GM21381 (cell line): ENCODE measurements around the gene MCTP1.
A peak's percentile ranks its signal among the peaks of the same experiment; 100 is the strongest.
"Not testable (repeated sequence)": the region's sequence is repeated elsewhere in the genome, so short reads cannot be mapped to it uniquely, and the experiment has no call there.

ENCODE experiments used
- ATAC-seq: cut with Tn5 transposase; IDR thresholded peaks from one replicate; pipeline ENCODE4 v1.9.1; 2021; ENCODE audit warnings: mild to moderate bottlenecking, moderate library complexity; ENCODE audit not compliant: unreplicated experiment

Gene MCTP1

DNA sequence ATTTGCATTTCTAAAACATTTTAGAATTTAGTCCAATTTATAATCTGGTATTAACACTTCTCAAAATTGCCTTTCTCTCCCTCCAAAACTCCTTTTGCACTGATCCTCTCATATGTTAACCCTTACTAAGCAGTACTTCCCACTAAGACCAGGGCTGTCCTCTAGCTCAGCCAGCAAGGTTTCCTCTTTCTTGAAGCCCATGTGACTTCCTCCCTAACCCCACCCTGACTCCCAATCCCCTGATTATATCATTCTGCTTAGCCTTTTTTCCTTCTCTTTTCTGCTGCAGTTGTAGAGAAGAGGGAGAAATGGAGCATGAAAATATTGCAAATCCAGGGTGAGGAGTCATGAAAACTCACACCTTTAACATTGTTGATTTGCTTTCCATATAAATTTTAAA lies 241.7 kb downstream of the MCTP1 start:
- no peak for ATAC-seq

DNA sequence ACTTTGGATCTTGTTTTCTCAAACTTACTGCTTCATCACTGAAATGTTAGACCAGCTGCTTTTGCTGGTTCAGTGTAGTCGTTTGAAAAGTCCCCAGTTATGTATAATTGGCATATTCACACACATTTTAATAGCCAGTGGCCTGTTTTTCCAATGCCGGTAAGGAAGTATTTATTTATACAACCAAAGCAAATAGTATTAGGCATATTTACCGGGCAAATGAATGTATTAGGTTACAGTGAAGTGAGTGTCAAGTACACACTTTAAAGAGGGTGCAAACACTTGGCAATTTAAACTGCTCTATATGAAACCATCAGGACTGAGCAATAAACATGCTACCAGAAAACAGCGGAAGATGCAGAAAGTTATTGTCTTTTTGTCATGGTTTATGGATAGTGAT lies 242.9 kb downstream of the MCTP1 start:
- ATAC-seq, result no peak

DNA sequence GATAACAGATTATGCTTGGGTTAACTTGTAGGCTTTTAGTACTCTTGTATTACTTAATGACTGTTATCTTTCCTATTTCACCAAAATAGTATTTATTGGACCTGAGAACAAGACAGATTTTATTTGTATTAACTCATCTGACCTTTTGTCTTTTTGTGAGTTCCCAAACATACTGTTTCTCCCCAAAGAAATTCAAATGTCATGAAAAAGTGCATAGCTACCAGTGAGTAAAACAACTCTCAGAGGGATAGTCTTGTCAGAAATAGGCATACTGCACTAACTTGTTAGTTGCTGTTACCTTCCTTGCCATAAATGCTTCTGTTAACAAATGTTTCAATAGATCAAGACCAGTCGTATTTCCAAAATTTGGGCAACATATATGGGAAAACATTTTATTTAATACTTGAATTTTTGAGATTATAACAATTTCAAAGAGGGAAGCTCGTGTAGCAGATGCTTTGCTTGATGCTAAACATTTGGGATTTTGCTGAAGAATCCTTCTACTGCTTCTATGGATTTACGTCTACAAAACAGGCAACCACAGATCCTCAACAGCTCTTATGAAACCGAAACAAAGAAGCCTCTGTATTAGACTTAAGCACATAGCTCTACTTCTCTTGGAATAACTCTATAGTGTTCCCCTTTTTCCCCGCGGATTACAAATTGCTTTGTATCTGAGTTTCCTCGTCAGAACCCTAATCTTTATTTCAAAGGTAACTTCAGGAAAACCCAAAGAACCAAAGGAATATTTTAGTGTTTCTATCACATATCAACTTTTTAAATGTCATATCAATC lies 248.8 kb downstream of the MCTP1 start:
- no peak for ATAC-seq

DNA sequence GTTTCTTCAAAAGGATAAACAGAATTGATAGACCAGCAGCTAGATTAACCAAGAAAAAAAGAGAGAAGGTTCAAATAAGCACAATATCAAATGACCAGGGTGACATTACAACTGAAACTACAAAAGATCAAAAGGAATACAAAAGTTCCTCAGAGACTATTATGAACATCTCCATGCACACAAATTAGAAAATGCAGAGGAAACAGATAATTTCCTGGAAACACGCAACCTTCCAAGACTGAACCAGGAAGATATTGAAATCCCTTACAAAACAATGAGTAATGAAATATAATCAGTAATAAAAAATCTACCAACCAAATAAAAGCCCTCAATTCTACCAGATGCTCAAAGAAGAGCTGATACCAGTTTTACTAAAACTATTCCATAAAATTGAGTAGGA lies 252.1 kb downstream of the MCTP1 start:
- no peak for ATAC-seq

DNA sequence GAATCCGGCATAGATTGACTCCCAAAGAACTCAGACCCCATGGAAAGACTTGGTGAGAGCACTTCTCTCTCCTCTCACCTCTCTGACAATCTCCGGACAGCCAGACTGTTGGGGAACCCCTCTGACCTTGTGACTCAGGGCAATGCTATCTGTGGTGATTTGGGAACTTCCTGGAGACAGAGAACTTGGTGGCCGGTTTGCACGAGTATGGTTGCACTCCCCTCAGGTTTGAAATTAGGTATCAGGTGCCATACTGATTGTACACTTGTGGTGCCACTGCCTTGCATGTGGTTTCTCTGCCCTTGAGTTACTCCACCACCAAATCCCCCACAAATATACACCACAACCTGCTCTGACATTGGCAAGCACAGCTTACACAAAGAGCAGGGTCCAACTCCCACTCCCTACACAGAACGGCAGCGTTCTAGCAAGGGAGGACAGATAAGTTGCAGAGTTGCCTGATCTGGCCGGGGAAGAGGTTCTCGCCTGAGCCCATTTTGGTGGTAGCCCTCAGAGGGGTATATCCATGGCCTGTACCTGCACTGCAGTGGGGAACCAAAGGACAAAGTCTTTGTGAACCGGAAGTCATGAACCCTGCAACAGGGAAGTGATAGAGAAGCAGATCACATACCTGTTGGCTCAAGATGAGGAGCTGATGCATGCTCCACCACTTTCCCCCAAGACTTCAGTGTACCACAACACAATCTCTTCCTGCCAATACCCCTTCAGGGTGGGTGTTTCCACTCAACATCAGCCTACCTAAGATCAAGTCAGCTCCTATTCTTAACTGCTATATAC lies 255.1 kb downstream of the MCTP1 start:
- ATAC-seq, result peak; percentile 44

DNA sequence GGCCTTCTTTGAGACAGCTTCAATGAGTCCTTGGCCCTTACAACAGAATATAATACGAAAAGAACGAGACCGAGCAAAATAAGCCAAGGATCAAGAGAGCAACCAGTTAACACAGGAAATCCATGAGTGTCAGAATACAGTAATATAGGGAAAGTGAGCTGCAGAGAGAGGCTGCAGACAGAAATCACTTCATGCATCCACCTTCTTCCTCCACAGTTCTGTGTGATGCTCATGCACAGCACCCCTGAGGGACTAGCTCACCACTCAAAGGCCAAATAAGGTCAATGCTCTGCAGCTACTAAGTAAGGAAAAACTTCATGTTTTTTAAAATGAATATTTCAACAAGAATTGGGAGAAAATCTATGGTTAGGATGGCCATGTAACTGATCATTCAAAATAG lies 257.1 kb downstream of the MCTP1 start:
- peak; percentile 28 for ATAC-seq

DNA sequence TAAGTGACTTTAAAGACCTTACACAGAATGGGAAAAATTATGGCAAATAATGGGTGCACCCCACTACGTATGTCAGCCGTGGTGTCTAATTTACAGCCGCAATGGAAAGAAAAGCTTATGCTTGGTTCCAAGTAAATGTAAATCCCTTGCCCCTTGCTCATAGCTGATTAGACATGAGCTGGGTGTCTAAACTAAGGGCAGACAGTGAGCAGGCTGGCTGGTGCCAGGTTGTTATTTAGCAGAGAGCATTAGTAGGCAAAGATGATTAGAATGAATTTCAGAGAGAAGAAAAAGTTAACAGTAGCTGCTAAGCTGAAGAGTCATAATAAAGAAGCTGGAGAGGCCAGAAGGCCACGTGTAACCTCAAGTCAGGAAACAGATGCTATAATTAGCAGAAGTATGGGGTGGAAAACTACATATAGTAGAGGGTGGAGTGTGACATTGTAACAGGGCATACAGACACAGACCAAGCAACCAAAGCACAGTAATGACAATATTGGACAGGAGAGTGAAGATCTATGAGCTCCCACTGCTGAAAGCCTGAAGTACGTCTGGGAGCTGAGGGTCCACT lies 257.7 kb downstream of the MCTP1 start:
- ATAC-seq, result peak; percentile 28

DNA sequence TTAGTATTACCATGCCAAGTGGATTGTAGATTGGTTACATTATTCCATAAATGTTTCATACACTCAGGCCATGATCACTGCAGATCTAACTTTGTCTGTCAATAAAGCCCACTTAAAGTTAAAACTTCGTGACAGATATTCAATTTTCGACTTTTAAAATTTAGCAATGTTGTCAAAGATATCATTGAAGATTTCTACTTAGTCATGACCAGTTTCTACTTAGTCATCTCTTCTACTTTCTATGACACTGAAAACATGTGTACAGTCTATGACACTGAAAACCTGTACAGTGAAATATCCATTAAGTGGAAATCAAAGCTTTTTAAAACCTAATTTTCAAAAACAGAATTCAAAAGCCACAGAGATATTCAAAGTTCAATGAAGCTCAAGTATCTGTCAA lies 258.2 kb downstream of the MCTP1 start:
- ATAC-seq, result no peak

DNA sequence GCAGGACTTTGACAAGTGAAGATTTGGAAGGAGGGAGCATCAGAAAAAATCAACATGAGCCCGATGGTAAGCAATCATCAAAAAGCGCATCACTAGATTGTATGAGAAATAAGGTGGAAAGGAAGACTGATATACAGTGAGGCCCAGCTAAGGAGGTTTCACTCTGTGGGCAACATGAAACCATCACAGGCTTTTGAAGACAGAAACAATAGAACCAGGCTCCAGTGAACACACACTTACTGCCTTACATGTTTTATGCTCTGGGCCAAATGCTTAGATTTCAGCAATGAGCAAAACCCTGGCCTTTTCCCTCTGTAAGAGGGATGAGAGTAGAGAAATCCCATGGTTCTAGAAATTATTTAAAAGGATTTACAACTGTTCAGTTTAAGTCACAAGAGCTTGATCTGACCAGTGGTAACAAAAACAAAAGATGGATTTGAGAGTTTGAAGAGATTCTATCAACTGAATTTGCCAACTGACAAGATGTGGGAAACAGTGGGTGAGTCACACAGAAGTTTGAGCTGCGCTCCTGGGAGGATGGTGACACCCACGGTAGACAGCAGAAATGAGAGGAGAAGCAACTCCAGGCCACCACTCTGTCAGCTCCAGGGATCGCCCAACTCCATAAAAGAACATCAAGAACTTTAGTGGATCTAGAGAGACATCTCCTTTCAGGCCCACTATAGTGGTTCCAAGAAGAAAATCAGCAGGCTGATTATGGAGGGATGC lies 261.8 kb downstream of the MCTP1 start:
- ATAC-seq, result peak; percentile 71

DNA sequence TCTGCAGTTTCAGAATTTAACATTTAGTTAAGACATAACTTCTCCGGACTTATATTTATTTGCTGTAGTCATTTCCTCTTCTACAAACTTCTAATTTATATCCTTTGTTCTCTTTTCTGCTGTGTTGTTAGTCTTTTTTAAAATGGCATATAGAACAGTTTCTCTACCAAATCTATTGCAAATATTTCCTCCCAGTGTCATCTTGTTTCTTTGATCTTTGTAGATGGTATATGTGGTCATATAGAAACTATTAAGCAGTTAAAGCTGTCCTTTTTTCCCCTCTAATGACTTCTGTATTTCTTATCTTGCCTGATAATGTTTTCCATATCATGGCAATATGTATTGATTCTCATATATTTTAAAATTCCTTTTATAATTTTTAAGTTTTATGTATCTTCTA lies 264.5 kb downstream of the MCTP1 start:
- no peak for ATAC-seq

DNA sequence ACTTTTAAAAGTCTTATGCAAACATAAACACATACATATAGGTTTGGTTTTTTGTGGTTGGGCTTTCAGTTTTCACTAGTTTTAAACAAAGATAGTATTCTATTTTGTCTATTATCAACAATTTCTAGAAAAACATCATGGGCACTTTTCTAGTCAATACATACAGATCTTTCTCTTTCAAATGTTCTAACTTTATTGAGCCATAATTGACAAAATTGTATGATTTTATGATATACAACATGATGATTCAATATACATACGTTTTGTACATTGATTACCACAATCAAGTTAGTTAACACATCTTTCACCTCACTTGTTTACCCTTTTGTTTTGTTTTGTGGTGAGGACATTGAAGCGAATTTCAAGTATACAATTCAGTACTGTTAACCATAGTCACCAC lies 265.9 kb downstream of the MCTP1 start:
- no peak for ATAC-seq

DNA sequence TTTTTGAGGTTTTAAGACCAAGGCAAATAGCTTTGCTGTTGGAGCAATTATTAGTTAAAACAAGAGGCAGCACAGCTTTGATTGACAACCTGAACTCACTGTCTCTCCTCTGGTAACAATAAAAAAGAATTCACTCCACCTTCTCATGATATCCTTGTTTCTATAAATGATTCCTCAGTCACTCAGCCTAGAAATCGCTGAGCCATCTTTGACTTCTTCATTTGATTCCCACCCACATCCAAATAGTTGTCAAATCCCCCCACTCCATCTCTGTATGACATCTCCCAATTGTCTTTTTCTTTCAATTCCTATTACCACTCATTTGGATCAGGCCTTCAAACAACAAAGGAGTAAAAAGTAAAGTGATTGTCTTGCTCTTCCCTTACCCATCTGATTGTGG lies 266.4 kb downstream of the MCTP1 start:
- ATAC-seq, result no peak

DNA sequence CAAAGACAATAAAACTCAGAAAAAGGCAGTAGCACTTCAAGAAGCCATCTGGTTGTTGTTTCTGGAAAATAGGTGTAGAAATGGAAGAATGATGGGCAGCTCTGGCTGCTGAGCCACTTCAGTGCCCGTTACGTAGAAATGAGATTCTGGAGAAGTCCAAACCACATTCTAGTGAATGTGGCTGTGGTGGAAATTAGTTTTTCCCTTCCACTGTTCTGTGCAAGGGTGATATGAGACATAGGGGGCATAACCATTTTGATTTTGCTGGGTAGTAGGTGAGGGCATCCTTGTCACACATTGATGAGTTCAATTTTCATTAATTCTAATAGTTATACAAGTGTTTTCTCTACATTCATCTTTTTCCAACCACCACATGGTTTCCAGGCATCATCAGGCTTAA lies 275.1 kb downstream of the MCTP1 start:
- no peak for ATAC-seq

DNA sequence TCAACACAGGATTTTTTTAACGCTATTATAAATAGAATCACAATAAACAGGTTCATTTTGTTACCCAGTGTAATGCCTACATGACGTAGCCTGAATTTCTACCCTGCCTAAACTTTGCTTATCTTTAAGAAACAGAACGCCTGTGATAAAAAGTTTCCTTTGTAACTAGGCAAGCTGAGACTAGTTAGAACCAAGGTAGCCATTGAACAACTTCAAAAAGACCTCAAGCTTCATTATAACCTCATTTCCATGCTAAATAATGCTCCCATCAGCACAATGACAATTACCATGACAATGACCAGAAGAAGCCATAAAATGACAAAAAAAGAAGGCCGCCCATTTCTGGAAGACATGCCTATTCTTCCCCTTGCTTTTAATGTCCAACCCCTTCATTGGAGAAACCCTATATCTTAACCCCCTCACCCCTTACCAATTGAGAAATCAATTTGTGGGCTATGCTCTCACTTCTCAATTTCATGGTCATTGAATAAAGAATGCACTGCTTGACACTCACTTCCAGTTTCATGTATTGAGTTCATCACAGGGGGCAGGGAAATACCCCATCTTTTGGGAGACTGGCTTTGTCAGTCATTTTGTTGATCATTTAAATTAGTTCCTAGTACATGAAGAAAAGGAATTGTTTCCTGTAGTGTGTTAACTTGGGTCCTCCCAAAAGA lies 276.8 kb downstream of the MCTP1 start:
- ATAC-seq, result peak; percentile 64

DNA sequence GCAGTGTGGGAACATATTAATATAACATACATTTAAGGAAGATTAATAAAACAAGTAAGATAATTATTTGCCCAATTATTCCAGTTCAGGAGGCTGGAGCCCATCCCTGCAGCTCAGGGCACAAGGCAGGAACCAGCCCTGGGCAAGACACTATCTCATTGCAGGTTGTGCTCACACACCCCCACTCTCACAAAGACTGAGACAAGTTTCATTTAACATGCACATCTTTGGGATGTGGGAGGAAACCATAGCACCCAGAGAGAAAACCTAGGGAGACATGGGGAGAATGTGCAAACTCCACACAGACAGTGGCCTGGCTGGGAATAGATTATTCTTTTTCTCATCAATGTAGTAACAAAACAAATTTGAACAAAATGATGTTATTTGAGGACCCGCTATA lies 279.1 kb downstream of the MCTP1 start:
- no peak for ATAC-seq

DNA sequence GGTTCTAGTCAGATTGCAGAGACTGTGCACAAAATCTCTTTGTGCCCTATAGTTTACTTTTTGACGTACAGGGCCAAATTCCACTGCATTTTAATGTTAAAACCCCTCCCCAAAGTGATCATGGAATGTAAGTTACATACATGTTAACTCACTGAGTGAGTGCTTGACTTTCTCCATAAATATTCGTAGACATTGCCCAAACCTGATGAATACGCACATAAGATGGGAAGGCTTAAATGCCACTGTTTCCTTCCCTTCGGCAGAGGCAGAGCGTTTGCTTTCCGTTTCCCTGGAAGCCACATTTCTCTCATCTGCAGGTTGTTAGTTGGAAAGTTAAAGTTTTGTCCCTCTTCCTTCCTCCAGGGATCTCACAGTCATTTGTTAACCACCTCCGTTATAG lies 286.2 kb downstream of the MCTP1 start:
- no peak for ATAC-seq

DNA sequence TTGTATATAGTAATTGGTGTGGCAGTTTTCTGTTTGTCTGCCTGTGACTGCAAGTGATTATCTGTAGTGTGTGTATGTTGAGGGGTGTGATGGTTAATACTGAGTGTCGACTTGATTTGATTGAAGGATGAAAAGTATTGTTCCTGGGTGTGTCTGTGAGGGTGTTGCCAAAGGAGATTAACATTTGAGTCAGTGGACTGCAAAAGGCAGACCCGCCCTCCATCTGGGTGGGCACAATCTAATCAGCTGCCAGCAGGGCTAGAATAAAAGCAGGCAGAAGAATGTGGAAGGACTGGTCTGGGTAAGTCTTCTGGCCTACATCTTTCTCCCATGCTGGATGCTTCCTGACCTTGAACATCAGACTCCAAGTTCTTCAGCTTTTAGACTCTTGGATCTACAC lies 290.4 kb downstream of the MCTP1 start:
- not testable (repeated sequence) for ATAC-seq

DNA sequence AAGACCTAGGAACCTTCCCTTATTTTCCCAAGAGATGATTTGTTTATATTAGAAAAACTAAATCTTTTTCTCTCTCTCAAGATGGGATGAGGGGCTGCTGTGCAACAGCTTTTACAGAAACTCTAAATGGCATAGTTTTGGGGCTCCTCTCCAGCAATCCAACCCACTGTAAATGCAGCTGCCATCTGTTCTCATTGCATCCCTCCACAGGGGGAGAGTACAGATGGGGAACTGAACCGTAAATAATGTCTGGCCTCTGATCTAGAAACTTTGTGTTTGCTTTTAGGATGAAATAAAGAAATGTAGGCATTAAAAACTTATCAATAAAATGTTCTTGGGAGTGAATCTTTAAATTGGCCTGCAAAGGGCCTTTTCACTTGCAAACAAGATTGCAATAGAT lies 291.4 kb downstream of the MCTP1 start:
- ATAC-seq, result no peak

DNA sequence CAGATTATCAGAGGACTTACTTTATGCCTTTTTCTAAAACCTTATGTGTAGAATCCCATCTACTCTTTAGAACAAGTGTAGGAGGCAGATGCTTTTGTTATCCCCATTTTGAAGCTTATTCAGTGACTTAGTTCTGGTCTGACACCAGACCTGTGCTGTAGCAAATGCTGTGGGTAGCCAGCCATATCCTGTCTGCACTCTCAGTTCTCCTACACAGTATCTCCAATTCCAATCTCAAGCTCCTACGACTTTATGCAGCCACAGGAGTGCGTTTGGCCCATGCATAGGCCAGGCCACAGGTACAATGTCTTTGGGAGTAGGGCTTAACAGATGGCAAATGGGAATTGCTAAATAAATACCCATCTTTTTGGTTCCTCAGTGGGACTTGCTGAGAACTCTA lies 292.6 kb downstream of the MCTP1 start:
- no peak for ATAC-seq

DNA sequence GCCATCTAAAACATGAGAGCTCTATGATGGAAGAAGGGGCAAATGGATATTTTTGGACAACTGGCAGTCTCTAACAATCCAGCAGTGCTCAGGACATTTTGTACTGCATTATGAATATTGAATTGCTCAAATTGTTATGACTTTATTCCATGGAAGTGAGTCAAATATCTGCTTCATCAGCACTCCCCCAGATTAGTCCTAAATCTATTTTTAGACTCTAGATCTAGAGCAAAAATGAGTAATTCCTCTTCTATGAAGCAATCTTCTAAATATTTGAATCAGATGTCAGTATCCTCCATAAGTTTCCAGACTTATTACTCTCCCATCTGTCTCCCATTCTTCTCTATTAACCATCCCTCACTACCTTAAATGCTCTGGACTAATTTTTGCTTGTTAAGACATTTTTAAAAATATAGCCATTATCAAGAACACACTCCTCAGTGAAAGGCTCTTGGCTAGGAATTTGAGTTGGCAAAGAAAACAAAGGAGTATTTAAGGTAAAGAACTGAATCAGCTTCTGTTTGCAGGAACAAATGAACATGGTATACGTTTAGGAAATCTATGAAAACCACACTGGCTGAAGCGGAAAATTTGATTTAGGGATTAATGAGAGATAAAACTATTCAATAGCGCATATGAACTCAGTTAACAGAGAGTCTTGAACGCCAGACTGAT lies 300.9 kb downstream of the MCTP1 start:
- ATAC-seq, result no peak
